ENCODE results near the gene PAQR3.
"Not testable (repeated sequence)": the region's sequence is repeated elsewhere in the genome, so short reads cannot be mapped to it uniquely, and the experiment has no call there.

PAQR3 gene

GRCh38 chr4:78880874-78881492, 58.3 kb downstream of the PAQR3 start:
- Histone ChIP-seq H3K4me2 (no peak overlapping the region), H3K4me3 (IDR thresholded peaks at IDR 0.05; ENCODE audit: insufficient read depth, low read depth, low read length) (no peak overlapping the region), H3K4me1 (ENCODE audit: low read depth, poor library complexity, severe bottlenecking) (no peaks in the 10 kb centered on the region), H3K36me3 (ENCODE audit: insufficient read depth) (no peaks in the 10 kb centered on the region), H3K27me3 (ENCODE audit: insufficient read depth, low read depth) (no peaks in the 10 kb centered on the region), H3K79me2 (ENCODE audit: insufficient read depth, low read depth) (no peaks in the 10 kb centered on the region), H2AFZ (ENCODE audit: low read depth) (no peak overlapping the region), H4K20me1 (ENCODE audit: insufficient read depth) (no peaks in the 10 kb centered on the region), H3K27ac (no peak overlapping the region), H3K9ac (no peak overlapping the region)
- TF ChIP-seq CTCF (conservative IDR thresholded peaks at IDR 0.05; ENCODE audit: low read depth, low read length): no peak

DNA sequence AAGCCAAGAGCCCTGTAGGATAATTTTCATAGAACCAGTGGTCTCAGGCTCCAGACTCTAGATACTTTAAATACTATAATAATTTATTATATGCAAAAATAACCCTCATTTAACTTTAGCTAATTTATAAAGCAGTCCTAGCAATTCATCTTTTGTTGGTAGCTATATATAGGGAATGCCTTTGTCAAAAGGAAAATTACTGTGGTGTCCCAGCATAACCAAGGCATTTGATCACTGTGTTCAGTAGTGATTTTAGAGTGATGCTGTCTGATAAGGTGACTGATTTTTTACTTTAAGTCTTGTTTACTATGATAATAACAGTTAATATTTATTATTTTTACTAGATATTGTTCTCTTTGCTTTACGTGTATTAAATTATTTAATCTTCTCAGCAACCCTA, 61.2 kb downstream of the PAQR3 start:
- no peak overlapping the region for H3K4me2 ChIP-seq
- no peaks in the 10 kb centered on the region for H3K4me1 ChIP-seq (ENCODE audit: low read depth, poor library complexity, severe bottlenecking)
- no peak for TF ChIP-seq CTCF (conservative IDR thresholded peaks at IDR 0.05; ENCODE audit: low read depth, low read length)
- H3K36me3 ChIP-seq (ENCODE audit: insufficient read depth): no peaks in the 10 kb centered on the region
- H3K27ac ChIP-seq: no peak overlapping the region
- H3K27me3 ChIP-seq (ENCODE audit: insufficient read depth, low read depth): no peaks in the 10 kb centered on the region
- no peaks in the 10 kb centered on the region for H3K79me2 ChIP-seq (ENCODE audit: insufficient read depth, low read depth)
- no peak overlapping the region for H3K9ac ChIP-seq
- H3K4me3 ChIP-seq (IDR thresholded peaks at IDR 0.05; ENCODE audit: insufficient read depth, low read depth, low read length): no peak overlapping the region
- no peak overlapping the region for H2AFZ ChIP-seq (ENCODE audit: low read depth)
- no peaks in the 10 kb centered on the region for H4K20me1 ChIP-seq (ENCODE audit: insufficient read depth)

DNA sequence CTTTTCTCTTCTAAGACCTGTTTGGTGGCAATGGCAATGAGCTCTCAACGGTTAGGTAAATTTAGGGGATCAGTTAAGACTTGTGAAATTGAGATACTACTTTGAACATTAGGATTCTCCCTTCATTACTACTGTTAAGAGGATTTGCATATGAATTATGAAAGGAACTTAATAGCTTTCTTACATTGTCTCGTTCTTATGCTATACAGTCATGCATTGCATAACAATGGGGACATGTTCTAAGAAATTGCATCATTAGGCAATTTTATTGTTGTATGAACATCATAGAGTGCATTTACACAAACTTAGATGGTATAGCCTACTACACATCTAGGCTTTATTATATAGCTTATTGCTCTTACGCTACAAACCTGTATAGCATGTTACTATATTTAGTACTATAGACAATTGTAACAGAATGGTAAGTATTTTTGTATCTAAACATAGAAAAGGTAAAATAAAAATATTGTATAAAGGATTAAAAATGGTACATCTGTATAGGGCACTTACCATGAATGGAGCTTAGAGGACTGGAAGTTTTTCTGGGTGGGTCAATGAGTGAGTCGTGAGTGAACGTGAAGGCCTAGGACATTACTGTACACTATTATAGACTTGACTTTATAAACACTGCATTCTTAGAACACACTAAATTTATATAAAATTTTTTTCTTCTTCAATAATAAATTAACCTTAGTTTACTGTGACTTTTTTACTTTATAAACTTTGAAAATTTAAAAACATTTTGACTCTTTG, 62.5 kb downstream of the PAQR3 start:
- Histone ChIP-seq H3K9ac (no peak overlapping the region), H3K36me3 (ENCODE audit: insufficient read depth) (no peaks in the 10 kb centered on the region), H3K4me3 (IDR thresholded peaks at IDR 0.05; ENCODE audit: insufficient read depth, low read depth, low read length) (no peak overlapping the region), H4K20me1 (ENCODE audit: insufficient read depth) (no peaks in the 10 kb centered on the region), H3K4me2 (no peak overlapping the region), H3K79me2 (ENCODE audit: insufficient read depth, low read depth) (no peaks in the 10 kb centered on the region), H3K4me1 (ENCODE audit: low read depth, poor library complexity, severe bottlenecking) (no peaks in the 10 kb centered on the region), H3K27ac (no peak overlapping the region), H3K27me3 (ENCODE audit: insufficient read depth, low read depth) (no peaks in the 10 kb centered on the region), H2AFZ (ENCODE audit: low read depth) (no peak overlapping the region)
- no peak for TF ChIP-seq CTCF (conservative IDR thresholded peaks at IDR 0.05; ENCODE audit: low read depth, low read length)

- Histone ChIP-seq H3K4me3 (IDR thresholded peaks at IDR 0.05; ENCODE audit: insufficient read depth, low read depth, low read length) (no peak overlapping the region), H3K4me1 (ENCODE audit: low read depth, poor library complexity, severe bottlenecking) (peaks cover under 1% of the 10 kb centered on the region), H3K36me3 (ENCODE audit: insufficient read depth) (no peaks in the 10 kb centered on the region), H3K79me2 (ENCODE audit: insufficient read depth, low read depth) (no peaks in the 10 kb centered on the region), H4K20me1 (ENCODE audit: insufficient read depth) (no peaks in the 10 kb centered on the region), H3K9ac (no peak overlapping the region), H3K4me2 (no peak overlapping the region), H2AFZ (ENCODE audit: low read depth) (no peak overlapping the region), H3K27ac (no peak overlapping the region), H3K27me3 (ENCODE audit: insufficient read depth, low read depth) (no peaks in the 10 kb centered on the region)
- no peak for TF ChIP-seq CTCF (conservative IDR thresholded peaks at IDR 0.05; ENCODE audit: low read depth, low read length)
These were observed 69.2 kb downstream of the PAQR3 start for GRCh38 chr4:78870056-78870455.

DNA sequence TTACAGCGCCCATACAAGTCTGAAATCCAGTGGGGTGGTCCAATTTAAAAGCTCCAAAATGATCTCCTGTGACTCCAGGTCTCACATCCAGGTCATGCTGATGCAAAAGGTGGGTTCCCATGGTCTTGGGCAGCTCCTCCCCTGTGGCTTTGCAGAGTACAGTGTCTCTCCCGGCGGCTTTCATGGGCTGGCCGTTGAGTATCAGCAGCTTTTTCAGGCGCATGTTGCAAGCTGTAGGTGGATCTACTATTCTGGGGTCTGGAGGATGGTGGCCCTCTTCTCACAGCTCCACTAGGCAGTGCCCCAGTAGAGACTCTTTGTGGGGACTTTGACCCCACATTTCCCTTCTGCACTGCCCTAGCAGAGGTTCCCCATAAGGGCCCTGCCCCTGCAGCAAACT, 70.5 kb downstream of the PAQR3 start:
- H3K36me3 ChIP-seq (ENCODE audit: insufficient read depth); H3K79me2 ChIP-seq (ENCODE audit: insufficient read depth, low read depth); H4K20me1 ChIP-seq (ENCODE audit: insufficient read depth); H3K4me3 ChIP-seq (IDR thresholded peaks at IDR 0.05; ENCODE audit: insufficient read depth, low read depth, low read length); H3K27ac ChIP-seq; H3K9ac ChIP-seq; H3K4me2 ChIP-seq; H3K27me3 ChIP-seq (ENCODE audit: insufficient read depth, low read depth); H2AFZ ChIP-seq (ENCODE audit: low read depth): not testable (repeated sequence)
- H3K4me1 ChIP-seq (ENCODE audit: low read depth, poor library complexity, severe bottlenecking): peaks cover 14% of the 10 kb centered on the region

Measured in KMS-11 (cell line).